A549 (cell line): Measurements from ENCODE around the gene AMDHD1. TPM values are rescaled to one million over a fixed set of nuclear protein-coding genes. Genes with fewer than 3 reads are reported as not detected.

Experiments
- ATAC-seq, 2 experiments: fragments of 200-7000 bp in 1 of 2; fragments of >200 bp in 1 of 2; cut with Nextera tagmentation in 1 of 2; cut with Tn5 transposase in 1 of 2; 3 replicates each; pipeline versions ENCODE4 v1.8.0 to v1.9.1; 2018 to 2020; ENCODE audit warnings: mild to moderate bottlenecking in 1 of 2, moderate library complexity in 1 of 2
- CTCF ChIA-PET: fragments of 300-600 bp; sonication (Branson Sonifier 250); formaldehyde crosslinking; extraction: SDS; loops from one replicate; lab custom pipeline; 2021; ENCODE audit warnings: antibody characterized with exemption, inconsistent platforms; lab: Yijun Ruan, JAX
- POLR2A ChIA-PET: fragments of 350-600 bp; formaldehyde crosslinking; extraction: SDS; loops from one replicate; lab custom pipeline; 2021; ENCODE audit warnings: antibody characterized with exemption, inconsistent platforms; lab: Yijun Ruan, JAX
- DNase-seq, 2 experiments: peaks; one replicate each; pipeline versions ENCODE4 v3.0.0 to v3.0.0-alpha.2; 2011 to 2016; ENCODE audit warnings: low read depth in 1 of 2, low spot score in 1 of 2
- FAIRE-seq: peaks from 2 replicates; lab custom pipeline; 2011; peaks lifted over from hg19 to GRCh38; lab: Jason Lieb, UNC
- H3K27ac ChIP-seq, 2 experiments: fragments of >200 bp; sonication (Bioruptor Twin); formaldehyde crosslinking; 3 replicates each; pipeline ENCODE4 v1.5.1; 2016 to 2017
- H3K4me1 ChIP-seq: fragments of >200 bp; sonication (Bioruptor Twin); formaldehyde crosslinking; 3 replicates; pipeline ENCODE4 v1.6.1; 2016
- H3K4me2 ChIP-seq: fragments of >200 bp; sonication (Bioruptor Twin); formaldehyde crosslinking; 3 replicates; pipeline ENCODE4 v1.6.1; 2016
- H3K4me3 ChIP-seq: fragments of >200 bp; sonication (Bioruptor Twin); formaldehyde crosslinking; 3 replicates; pipeline ENCODE4 v1.5.1; 2016
- H3K9me3 ChIP-seq: fragments of >200 bp; sonication (Bioruptor Twin); formaldehyde crosslinking; 3 replicates; pipeline ENCODE4 v1.6.1; 2016
- BHLHE40 ChIP-seq: IDR thresholded peaks from 2 replicates; pipeline ENCODE4 v1.6.1; 2012; ENCODE audit warnings: low read depth, low read length, inconsistent platforms
- CBX2 ChIP-seq: fragments of 200-600 bp; sonication (generic); IDR thresholded peaks from 2 replicates; pipeline ENCODE4 v1.6.1; 2016; ENCODE audit warnings: low read depth, mild to moderate bottlenecking, borderline replicate concordance
- CBX8 ChIP-seq: fragments of 200-600 bp; sonication (generic); IDR thresholded peaks from 2 replicates; pipeline ENCODE4 v1.6.1; 2016
- CEBPB ChIP-seq, 2 experiments: fragments of >200 bp in 1 of 2; sonication (Bioruptor Twin) in 1 of 2; formaldehyde crosslinking in 1 of 2; IDR thresholded peaks; 2 replicates each; pipeline ENCODE4 v1.6.1; 2012 to 2016
- CHD2 ChIP-seq: fragments of 150-350 bp; IDR thresholded peaks from 2 replicates; pipeline ENCODE4 v1.6.1; 2014; ENCODE audit warnings: low read length; ENCODE audit not compliant: partially characterized antibody
- E2F6 ChIP-seq: IDR thresholded peaks from 2 replicates; pipeline ENCODE4 v1.6.1; 2012; ENCODE audit warnings: low read depth, borderline replicate concordance
- EHF ChIP-seq: fragments of 250-450 bp; sonication (Bioruptor Pico); IDR thresholded peaks from 2 replicates; pipeline ENCODE4 v1.5.0; 2020; ENCODE audit warnings: mild to moderate bottlenecking
- GATA3 ChIP-seq: IDR thresholded peaks from 2 replicates; pipeline ENCODE4 v1.6.1; 2012; ENCODE audit warnings: borderline replicate concordance
- HEYL ChIP-seq: fragments of 250-450 bp; sonication (Bioruptor Pico); IDR thresholded peaks from 2 replicates; pipeline ENCODE4 v1.8.0; 2021; ENCODE audit warnings: mild to moderate bottlenecking, moderate library complexity
- HMGXB4 ChIP-seq: fragments of 250-450 bp; sonication (Bioruptor Pico); IDR thresholded peaks from 2 replicates; pipeline ENCODE4 v1.5.0; 2021; ENCODE audit warnings: mild to moderate bottlenecking, moderate library complexity, borderline replicate concordance
- HOXB5 ChIP-seq: fragments of 250-450 bp; sonication (Bioruptor Pico); IDR thresholded peaks from 2 replicates; pipeline ENCODE4 v1.5.0; 2020; ENCODE audit warnings: mild to moderate bottlenecking, moderate library complexity
- JUN ChIP-seq, 2 experiments: fragments of >200 bp; sonication (Bioruptor Twin); formaldehyde crosslinking; IDR thresholded peaks; 2 replicates in 1 of 2; 3 replicates in 1 of 2; pipeline ENCODE4 v1.6.1; 2016 to 2017
- JUNB ChIP-seq: fragments of >200 bp; sonication (Bioruptor Twin); formaldehyde crosslinking; IDR thresholded peaks from 2 replicates; pipeline ENCODE4 v1.6.1; 2016
- KDM1A ChIP-seq: fragments of 200-600 bp; sonication (generic); IDR thresholded peaks from 2 replicates; pipeline ENCODE4 v1.6.1; 2016; ENCODE audit warnings: low read depth, mild to moderate bottlenecking
- NR3C1 ChIP-seq: fragments of >200 bp; sonication (Bioruptor Twin); formaldehyde crosslinking; IDR thresholded peaks from 3 replicates; pipeline ENCODE4 v1.6.1; 2017
- RCOR1 ChIP-seq: fragments of 150-350 bp; IDR thresholded peaks from 2 replicates; pipeline ENCODE4 v1.6.1; 2014; ENCODE audit warnings: antibody characterized with exemption, low read length, low read depth
- REST ChIP-seq: fragments of 200-600 bp; sonication (generic); IDR thresholded peaks from 2 replicates; pipeline ENCODE4 v1.6.1; 2016; ENCODE audit warnings: antibody characterized with exemption, mild to moderate bottlenecking, moderate library complexity
- RFX5 ChIP-seq: fragments of 450-650 bp; IDR thresholded peaks from 2 replicates; pipeline ENCODE4 v1.7.1; 2014; ENCODE audit warnings: antibody characterized with exemption, mild to moderate bottlenecking, moderate library complexity
- RNF2 ChIP-seq: fragments of 200-600 bp; sonication (generic); IDR thresholded peaks from 2 replicates; pipeline ENCODE4 v1.6.1; 2016; ENCODE audit warnings: low read depth, mild to moderate bottlenecking, antibody characterized with exemption, moderate library complexity, borderline replicate concordance
- ZNF302 ChIP-seq: fragments of 250-450 bp; sonication (Bioruptor Pico); IDR thresholded peaks from 2 replicates; pipeline ENCODE4 v1.9.0; 2021; ENCODE audit warnings: inconsistent platforms, mild to moderate bottlenecking, moderate library complexity
- WGBS: methylation state at CpG from one replicate; pipeline ENCODE4 v1.1.6; 2017; ENCODE audit errors: missing lambda C conversion rate; 5-methylcytosine and 5-hydroxymethylcytosine counted together
- polyA plus RNA-seq, 4 experiments: library from polyadenylated mRNA; depleted of rRNA in 3 of 4; stranded (reverse); fragments of >200 nt; fragmentation: RNase III in 1 of 4; extraction: RNeasy Plus Mini Kit Qiagen cat#74134 plus additional on column Dnase treatment in 1 of 4; gene quantifications; 2 replicates in 3 of 4; 3 replicates in 1 of 4; pipeline ENCODE4 v1.2.3, GENCODE V29; 2011 to 2017
- TF ChIP-seq, protein P1 (sequence below): fragments of 250-450 bp; sonication (Bioruptor Pico); IDR thresholded peaks from 2 replicates; pipeline ENCODE4 v1.5.0; 2020; ENCODE audit warnings: low read depth, mild to moderate bottlenecking, moderate library complexity

The AMDHD1 gene
- polyA plus RNA-seq, 2 of the 4 experiments (the other 2 are of a cell fraction): 4.1 to 7.7 TPM

- ATAC-seq: peak in 1 of 2 experiments; percentile 15; a peak in 2 of 6 replicates
- TF ChIP-seq NR3C1 (no peak), RCOR1 (no peak), CEBPB (IDR thresholded peaks at IDR 0.05) (no peak), KDM1A (no peak), CBX8 (no peak), RNF2 (no peak), JUNB (no peak), HEYL (CRISPR knock-in tag) (no peak), REST (no peak), CBX2 (no peak), GATA3 (no peak), JUN (IDR thresholded peaks at IDR 0.05) (no peak), HMGXB4 (CRISPR knock-in tag) (no peak), CHD2 (no peak), RFX5 (no peak), HOXB5 (no peak), BHLHE40 (no peak)
- TF ChIP-seq, protein P1, sequence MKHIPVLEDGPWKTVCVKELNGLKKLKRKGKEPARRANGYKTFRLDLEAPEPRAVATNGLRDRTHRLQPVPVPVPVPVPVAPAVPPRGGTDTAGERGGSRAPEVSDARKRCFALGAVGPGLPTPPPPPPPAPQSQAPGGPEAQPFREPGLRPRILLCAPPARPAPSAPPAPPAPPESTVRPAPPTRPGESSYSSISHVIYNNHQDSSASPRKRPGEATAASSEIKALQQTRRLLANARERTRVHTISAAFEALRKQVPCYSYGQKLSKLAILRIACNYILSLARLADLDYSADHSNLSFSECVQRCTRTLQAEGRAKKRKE (CRISPR knock-in tag): no peak
- Histone ChIP-seq H3K4me1 (no peaks in the 10 kb centered on the region; the same call in 2 of the 3 replicates), H3K27ac (no peak overlapping the region), H3K9me3 (no peaks in the 10 kb centered on the region), H3K4me3 (no peak overlapping the region), H3K4me2 (no peak overlapping the region)
- DNase-seq: no peak
- CTCF ChIA-PET: interaction anchor here (1.1 to 4.7 kb wide), 2 partner anchors 8 to 72 kb away, joined by 3 to 26 read pairs; no protein-coding TSS in a partner anchor
- FAIRE-seq: no peak
- POLR2A ChIA-PET: interaction anchor here (1.0 kb wide), 1 partner anchor 47 kb away, joined by 3 read pairs; the partner anchor contains the start of gene AMDHD1
- 62% methylated on average over 7 of the region's 7 CpGs for WGBS
Observed at GRCh38 chr12:95990136-95990535, 47.0 kb downstream of the AMDHD1 start.

GRCh38 chr12:95993907-95994306 is 50.8 kb downstream of the AMDHD1 start:
- POLR2A ChIA-PET: no interaction called here
- CTCF ChIA-PET: no interaction called here
- no peak for ATAC-seq
- Histone ChIP-seq H3K27ac (no peak overlapping the region), H3K4me3 (no peak overlapping the region), H3K4me2 (no peak overlapping the region), H3K9me3 (no peaks in the 10 kb centered on the region), H3K4me1 (peaks cover 27% of the 10 kb centered on the region; the same call in 2 of the 3 replicates)
- no peak for FAIRE-seq
- TF ChIP-seq E2F6 (no peak), ZNF302 (CRISPR knock-in tag) (no peak), RNF2 (no peak), CEBPB (IDR thresholded peaks at IDR 0.05) (no peak), HEYL (CRISPR knock-in tag) (no peak), EHF (CRISPR knock-in tag) (no peak), HOXB5 (no peak)
- WGBS: 82% methylated on average over 7 of the region's 7 CpGs
- DNase-seq: no peak
